ENCODE data around the gene SMIM36. TPM values are rescaled to one million over a fixed set of nuclear protein-coding genes. Genes with fewer than 3 reads are reported as not detected.
"Not testable (repeated sequence)": the region's sequence is repeated elsewhere in the genome, so short reads cannot be mapped to it uniquely, and the experiment has no call there.

Gene SMIM36
- total RNA-seq, 1 donor from 2014 or later, result not detected

DNA sequence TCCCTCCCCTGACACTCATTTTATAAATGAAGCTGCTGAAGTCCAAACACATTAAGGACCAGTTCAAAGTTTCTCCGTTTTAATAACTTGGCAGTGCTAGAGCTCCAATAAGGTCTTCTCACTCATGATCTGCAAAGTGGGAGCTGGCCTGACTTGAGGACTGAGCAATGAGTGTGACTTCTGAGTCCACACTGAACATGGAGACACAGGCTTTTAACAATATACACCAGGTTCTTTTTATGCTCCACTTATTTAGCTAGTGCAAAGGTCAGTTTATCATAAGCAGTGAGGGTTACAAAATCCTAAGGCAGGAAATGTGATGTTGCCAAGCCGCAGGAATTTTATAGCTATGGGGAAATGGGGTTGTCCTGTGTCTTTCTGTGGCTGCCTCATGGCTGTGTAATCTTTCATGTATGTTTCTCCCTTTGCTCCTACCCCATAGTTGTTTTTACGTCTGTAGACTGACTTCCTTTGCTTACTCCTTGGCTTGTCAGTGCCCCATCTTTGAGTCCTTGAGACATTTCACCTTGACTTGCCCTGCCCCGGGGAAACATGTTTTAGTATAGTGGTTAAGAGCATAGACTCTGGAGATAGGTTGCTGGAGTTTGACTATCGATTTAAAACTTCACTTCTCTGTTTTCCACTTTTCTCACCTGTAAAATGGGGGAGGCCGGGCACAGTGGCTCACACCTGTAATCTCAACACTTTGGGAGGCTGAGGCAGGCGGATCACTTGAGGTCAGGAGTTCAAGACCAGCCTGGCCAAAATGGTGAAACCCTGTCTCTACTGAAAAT, 77.4 kb downstream of the SMIM36 start:
- Mint-ChIP-seq H3K4me1 (ENCODE audit: unreplicated experiment) (peaks cover 46% of the 10 kb centered on the region), H3K36me3 (no peaks in the 10 kb centered on the region), H3K27ac (peak overlapping the region; percentile 46), H3K9me3 (no peaks in the 10 kb centered on the region), H3K27me3 (no peaks in the 10 kb centered on the region), H3K4me3 (no peak overlapping the region)
- no peak for DNase-seq (ENCODE audit: extremely low spot score, unreplicated experiment)
- no peak for TF ChIP-seq CTCF (conservative IDR thresholded peaks at IDR 0.05)

DNA sequence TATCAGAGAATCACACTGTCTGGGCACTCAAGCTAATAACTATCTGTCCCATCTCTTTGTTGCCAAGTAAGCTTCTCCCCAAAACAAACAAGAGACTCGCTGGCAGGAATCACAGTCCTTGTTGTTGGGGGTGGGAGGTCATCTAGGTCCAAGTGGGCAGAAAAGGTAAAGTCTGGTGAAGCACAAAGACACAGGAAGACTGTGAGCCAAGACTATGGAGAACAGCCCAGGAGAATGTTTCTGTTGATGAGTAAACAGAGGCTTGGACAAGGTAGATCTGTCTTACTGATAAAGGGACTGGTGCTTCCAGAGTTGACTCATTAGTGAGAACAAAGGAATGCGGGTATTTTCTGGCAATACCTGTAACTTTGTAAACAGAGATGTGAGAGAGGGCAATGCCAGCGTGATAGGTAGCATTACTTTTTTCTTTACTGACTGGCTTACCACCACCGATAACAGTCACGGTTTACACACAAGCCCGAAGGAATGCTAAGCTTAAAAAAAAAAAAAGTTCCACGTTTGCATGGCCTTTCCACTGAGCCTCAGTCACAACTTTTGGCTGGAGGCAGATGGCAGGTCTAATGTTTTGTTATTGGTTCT, 78.1 kb downstream of the SMIM36 start:
- peak overlapping the region; percentile 55 for H3K27ac Mint-ChIP-seq
- peaks cover 46% of the 10 kb centered on the region for H3K4me1 Mint-ChIP-seq (ENCODE audit: unreplicated experiment)
- DNase-seq (ENCODE audit: extremely low spot score, unreplicated experiment), result no peak

GRCh38 chr17:55432358-55433028, 78.8 kb downstream of the SMIM36 start:
- Mint-ChIP-seq H3K4me1 (ENCODE audit: unreplicated experiment) (peaks cover 43% of the 10 kb centered on the region), H3K9me3 (no peaks in the 10 kb centered on the region), H3K36me3 (no peaks in the 10 kb centered on the region), H3K4me3 (no peak overlapping the region), H3K27me3 (no peaks in the 10 kb centered on the region), H3K27ac (peak overlapping the region; percentile 55)
- no peak for TF ChIP-seq CTCF (conservative IDR thresholded peaks at IDR 0.05)
- no peak for DNase-seq (ENCODE audit: extremely low spot score, unreplicated experiment)

More for the DNA sequence above, 78.1 kb downstream of the SMIM36 start:
- no peak overlapping the region for H3K4me3 Mint-ChIP-seq
- no peaks in the 10 kb centered on the region for H3K36me3 Mint-ChIP-seq
- H3K9me3 Mint-ChIP-seq, result no peaks in the 10 kb centered on the region
- H3K27me3 Mint-ChIP-seq, result no peaks in the 10 kb centered on the region
- no peak for TF ChIP-seq CTCF (conservative IDR thresholded peaks at IDR 0.05)

DNA sequence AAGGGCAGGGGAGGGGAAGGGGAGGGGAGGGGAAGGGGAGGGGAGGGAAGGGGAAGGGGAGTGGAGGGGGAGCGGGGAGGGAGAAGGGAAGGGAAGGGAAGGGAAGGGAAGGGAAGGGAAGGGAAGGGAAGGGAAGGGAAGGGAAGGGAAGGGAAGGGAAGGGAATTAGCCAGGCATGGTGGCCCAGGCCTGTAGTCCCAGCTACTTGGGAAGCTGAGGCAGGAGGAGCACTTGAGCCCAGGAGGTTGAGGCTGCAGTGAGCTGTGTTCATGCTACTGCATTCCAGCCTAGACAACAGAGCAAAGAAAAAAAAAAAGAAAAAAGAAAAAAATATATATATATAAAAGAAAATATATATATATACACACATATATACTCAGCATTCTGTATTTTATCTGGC, 79.3 kb downstream of the SMIM36 start:
- not testable (repeated sequence) for H3K27me3 Mint-ChIP-seq; H3K36me3 Mint-ChIP-seq; H3K27ac Mint-ChIP-seq; H3K9me3 Mint-ChIP-seq; DNase-seq (ENCODE audit: extremely low spot score, unreplicated experiment); H3K4me3 Mint-ChIP-seq
- peaks cover 38% of the 10 kb centered on the region for H3K4me1 Mint-ChIP-seq (ENCODE audit: unreplicated experiment)

GRCh38 chr17:55430541-55431288, 80.5 kb downstream of the SMIM36 start:
- TF ChIP-seq CTCF (conservative IDR thresholded peaks at IDR 0.05), result no peak
- H3K27me3 Mint-ChIP-seq, result no peaks in the 10 kb centered on the region
- no peaks in the 10 kb centered on the region for H3K36me3 Mint-ChIP-seq
- DNase-seq (ENCODE audit: extremely low spot score, unreplicated experiment), result no peak
- peak overlapping the region; percentile 37 for H3K4me3 Mint-ChIP-seq
- peaks cover 30% of the 10 kb centered on the region for H3K4me1 Mint-ChIP-seq (ENCODE audit: unreplicated experiment)
- peak overlapping the region; percentile 40 for H3K27ac Mint-ChIP-seq
- no peaks in the 10 kb centered on the region for H3K9me3 Mint-ChIP-seq
